ENCODE data around the gene ATXN2L.

DNA sequence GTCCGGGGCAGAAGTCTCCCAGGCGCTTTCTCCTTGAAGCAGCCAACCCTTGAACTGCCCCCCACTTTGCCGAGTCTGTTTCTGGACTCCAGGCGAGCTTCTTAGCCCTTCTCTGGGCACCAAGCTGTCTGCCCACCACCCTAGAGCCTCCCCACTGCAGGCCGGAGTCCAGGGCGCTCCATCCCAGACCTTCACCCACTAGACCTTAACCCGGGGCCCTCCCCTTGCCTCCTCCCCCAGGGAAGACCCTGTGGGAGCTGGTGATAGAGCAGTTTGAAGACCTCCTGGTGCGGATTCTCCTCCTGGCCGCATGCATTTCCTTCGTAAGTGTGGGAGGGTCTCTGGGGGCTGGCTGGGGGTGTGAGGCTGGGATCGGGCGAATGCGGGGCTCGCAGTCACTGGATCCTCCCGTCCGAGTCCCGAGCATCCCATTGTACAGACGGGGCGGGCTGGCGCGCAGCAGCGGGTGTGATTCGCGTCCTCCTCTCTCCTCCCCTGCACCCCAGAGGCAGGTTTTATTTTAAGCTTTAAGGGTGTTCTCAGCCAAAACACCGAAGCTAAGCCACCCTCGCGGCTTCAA lies 56.6 kb downstream of the ATXN2L start:
- TF ChIP-seq POLR2A (IDR thresholded peaks at IDR 0.05; ENCODE audit: low read length) (no peak), GATA1 (IDR thresholded peaks at IDR 0.05; ENCODE audit: low read depth, low read length) (no peak)
